ENCODE data around the gene CALML3.
"Not testable (repeated sequence)": the region's sequence is repeated elsewhere in the genome, so short reads cannot be mapped to it uniquely, and the experiment has no call there.

The CALML3 gene

DNA sequence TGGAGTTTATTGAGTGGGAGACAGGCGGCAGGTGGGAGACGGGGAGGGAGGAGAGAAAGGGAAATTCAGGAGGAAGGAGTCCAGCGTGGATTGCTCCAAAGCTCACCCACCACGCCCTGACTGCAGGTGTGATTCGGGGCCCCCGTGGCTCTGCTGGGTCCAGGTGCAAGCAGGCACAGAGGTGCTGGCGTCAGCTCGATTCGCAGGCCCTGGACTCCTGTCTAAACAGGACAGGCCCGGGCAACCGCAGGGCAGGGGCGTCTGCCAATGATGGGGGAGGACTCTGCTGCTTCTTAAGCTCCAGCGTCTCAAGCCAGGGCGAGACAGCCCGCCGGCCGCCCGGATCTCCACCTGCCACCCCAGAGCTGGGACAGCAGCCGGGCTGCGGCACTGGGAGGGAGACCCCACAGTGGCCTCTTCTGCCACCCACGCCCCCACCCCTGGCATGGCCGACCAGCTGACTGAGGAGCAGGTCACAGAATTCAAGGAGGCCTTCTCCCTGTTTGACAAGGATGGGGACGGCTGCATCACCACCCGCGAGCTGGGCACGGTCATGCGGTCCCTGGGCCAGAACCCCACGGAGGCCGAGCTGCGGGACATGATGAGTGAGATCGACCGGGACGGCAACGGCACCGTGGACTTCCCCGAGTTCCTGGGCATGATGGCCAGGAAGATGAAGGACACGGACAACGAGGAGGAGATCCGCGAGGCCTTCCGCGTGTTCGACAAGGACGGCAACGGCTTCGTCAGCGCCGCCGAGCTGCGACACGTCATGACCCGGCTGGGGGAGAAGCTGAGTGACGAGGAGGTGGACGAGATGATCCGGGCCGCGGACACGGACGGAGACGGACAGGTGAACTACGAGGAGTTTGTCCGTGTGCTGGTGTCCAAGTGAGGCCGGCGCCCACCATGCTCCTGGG, at the start of gene CALML3:
TSS of gene CALML3 (plus strand) at position 321 of the 920 bp plus-strand sequence. CDS start at position 446, 125 bp downstream.
- no peak for DNase-seq (ENCODE audit: low read depth)

- DNase-seq (ENCODE audit: low read depth): not testable (repeated sequence)
Observed at GRCh38 chr10:5475088-5475487, 49.7 kb upstream of the CALML3 start.

DNA sequence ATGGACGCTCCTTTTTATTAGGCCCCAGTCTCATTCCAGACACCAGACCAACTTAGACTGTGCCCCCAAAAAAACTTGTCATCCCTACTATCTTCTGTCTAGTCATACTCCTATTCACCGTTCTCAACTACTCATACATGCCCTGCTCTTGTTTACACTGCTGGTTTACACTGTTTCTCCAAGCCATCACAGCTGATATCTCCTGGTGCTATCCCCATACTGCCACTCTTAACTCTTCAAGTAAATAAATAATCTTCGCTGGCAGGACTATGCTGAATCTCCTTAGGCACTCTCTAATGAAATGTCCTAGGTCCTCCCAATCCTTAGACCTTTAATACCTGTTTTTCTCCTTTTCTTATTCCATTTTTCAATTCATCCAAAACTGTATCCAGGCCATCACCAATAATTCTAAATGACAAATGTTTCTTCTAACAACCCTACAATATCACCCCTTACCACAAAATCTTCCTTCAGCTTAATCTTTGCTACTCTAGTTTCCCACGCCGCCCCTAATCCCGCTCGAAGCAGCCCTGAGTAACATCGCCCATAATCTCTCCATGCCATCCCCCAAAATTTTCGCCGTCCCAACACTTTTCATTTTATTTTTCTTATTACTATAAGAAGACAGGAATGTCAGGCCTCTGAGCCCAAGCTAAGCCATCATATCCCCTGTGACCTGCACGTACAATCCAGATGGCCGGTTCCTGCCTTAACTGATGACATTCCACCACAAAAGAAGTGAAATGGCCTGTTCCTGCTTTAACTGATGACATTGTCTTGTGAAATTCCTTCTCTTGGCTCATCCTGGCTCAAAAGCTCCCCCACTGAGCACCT, 48.6 kb upstream of the CALML3 start:
- not testable (repeated sequence) for DNase-seq (ENCODE audit: low read depth)

- DNase-seq (ENCODE audit: low read depth): no peak
Observed at GRCh38 chr10:5476918-5477525, 47.7 kb upstream of the CALML3 start.

- DNase-seq (ENCODE audit: low read depth): no peak
Observed at GRCh38 chr10:5477948-5478693, 46.6 kb upstream of the CALML3 start.

GRCh38 chr10:5478694-5479305, 46.0 kb upstream of the CALML3 start:
- DNase-seq (ENCODE audit: low read depth): no peak

DNA sequence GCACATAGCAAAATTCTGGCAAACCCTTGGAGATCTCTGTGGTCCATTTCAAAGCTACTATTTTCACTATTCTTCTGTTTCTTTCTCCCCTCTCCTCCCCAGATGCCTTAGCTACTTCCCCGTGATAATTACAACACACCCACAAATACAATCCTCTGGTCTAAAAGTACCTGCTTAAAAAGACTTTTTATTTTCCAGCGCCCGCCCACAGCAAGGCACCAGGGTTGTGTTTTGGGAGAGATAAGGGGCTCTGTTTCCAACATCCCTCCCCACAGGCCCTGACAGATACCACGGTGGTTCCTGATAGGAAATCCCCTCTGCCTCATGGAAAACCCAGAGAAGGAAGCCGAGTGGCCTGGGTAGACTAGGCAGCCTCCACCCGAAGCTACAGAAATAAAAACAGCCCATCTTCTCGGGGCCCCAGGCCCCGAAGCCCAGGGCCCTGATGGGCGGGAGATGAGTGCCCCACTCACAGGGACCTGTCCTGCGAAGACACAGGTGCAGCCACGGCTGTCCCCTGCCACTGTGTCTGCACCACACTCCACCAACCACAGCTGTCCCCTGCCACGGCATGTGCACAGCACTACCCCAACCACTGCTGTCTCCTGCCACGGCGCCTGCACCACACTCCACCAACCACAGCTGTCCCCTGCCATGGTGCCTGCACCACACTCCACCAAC, 45.1 kb upstream of the CALML3 start:
- no peak for DNase-seq (ENCODE audit: low read depth)

- DNase-seq (ENCODE audit: low read depth): no peak
Observed at GRCh38 chr10:5480162-5480941, 44.4 kb upstream of the CALML3 start.

GRCh38 chr10:5481121-5481520, 43.6 kb upstream of the CALML3 start:
- no peak for DNase-seq (ENCODE audit: low read depth)

DNA sequence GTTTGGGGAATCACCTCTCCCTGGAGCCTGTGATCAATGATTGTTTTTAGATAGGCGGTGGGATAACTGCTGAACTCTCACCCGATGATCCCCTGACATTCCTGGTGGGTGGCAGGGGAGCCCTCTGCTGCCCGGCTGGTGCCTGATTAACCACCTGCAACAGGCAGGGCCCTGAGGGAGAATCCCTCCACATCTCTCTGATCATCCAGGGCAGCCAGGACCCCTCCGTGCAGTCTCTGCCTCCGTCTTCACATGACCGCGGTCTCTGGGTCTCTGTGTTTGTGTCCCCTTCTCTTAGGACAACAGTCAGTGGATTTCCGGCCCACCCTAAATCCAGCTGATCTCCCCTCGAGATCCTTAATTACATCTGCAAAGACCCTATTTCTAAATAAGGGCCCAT, 42.7 kb upstream of the CALML3 start:
- DNase-seq (ENCODE audit: low read depth): no peak

GRCh38 chr10:5484205-5484604, 40.6 kb upstream of the CALML3 start:
- no peak for DNase-seq (ENCODE audit: low read depth)

- DNase-seq (ENCODE audit: low read depth): no peak
Observed at GRCh38 chr10:5485290-5485689, 39.5 kb upstream of the CALML3 start.

GRCh38 chr10:5485948-5486852, 38.6 kb upstream of the CALML3 start:
- DNase-seq (ENCODE audit: low read depth): no peak

DNA sequence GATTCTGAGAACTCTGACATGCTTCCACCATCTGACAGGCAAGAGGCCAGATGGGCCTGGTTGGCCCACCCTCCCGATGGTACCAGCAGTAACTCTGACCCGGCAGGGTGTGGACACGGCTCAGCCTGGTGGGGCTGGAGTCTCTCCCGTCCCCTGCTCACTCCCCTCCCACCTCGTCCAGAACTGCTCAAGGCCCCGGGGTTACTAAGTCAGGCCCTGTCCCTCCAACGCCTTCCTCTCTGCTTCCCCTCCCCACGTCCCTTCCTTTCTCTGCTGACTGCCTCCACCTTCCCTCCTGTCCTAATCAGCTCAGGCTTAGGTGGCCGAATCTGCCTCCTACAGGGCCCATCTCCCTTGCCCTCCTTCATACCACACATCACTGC, 37.9 kb upstream of the CALML3 start:
- DNase-seq (ENCODE audit: low read depth): no peak

- no peak for DNase-seq (ENCODE audit: low read depth)
Observed at GRCh38 chr10:5488272-5489161, 36.2 kb upstream of the CALML3 start.

DNA sequence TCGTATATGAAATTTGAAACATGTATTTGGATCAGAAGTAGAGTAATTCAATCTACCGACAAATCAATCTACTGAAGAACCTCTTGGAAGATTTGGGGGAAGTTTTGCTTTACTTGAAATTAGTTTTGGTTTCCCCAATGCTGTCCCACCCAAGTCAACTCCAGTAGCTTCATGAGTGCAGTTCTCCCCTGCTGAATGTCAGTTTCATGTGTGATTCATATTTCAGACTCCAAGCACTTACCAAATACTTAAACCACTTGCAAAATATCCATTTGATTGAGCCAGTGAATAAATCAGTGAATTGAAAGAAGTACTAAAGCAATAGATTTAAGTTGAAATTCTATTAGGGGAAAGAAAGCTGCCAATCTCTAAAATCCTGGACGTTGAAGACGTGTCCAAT, 34.7 kb upstream of the CALML3 start:
- DNase-seq (ENCODE audit: low read depth): no peak

- DNase-seq (ENCODE audit: low read depth): no peak
Observed at GRCh38 chr10:5490698-5491464, 33.9 kb upstream of the CALML3 start.
